Kidney epithelial cell (primary cell): ENCODE results near the gene MYZAP. TPM values are rescaled to one million over a fixed set of nuclear protein-coding genes. Genes with fewer than 3 reads are reported as not detected.

Experiments
- DNase-seq: peaks from one replicate; pipeline ENCODE4 v3.0.0-alpha.2; 2010; ENCODE audit warnings: low read depth
- H3K27me3 ChIP-seq: 2 replicates; pipeline ENCODE4 v1.6.0; 2011; ENCODE audit warnings: low read length; ENCODE audit not compliant: control insufficient read depth, insufficient read depth
- H3K36me3 ChIP-seq: 2 replicates; pipeline ENCODE4 v1.5.1; 2011; ENCODE audit warnings: low read length; ENCODE audit not compliant: control insufficient read depth, insufficient read depth
- H3K4me3 ChIP-seq: 2 replicates; pipeline ENCODE4 v1.5.1; 2011; ENCODE audit warnings: low read depth, mild to moderate bottlenecking, control low read depth, low read length
- CTCF ChIP-seq: IDR thresholded peaks from 2 replicates; pipeline ENCODE4 v1.5.1; 2011; ENCODE audit warnings: mild to moderate bottlenecking, moderate library complexity, low read length, control low read depth, inconsistent platforms; ENCODE audit not compliant: insufficient read depth, poor library complexity, severe bottlenecking
- total RNA-seq: library from RNA; depleted of rRNA; stranded (reverse); fragments of >200 nt; gene quantifications from 2 replicates; pipeline ENCODE4 v1.2.3, GENCODE V29; 2015

The MYZAP gene
- total RNA-seq, 1 donor from 2014 or later = 0.21 TPM

GRCh38 chr15:57566834-57567233 is 24.9 kb upstream of the MYZAP start:
- DNase-seq = no peak
- no peaks in the 10 kb centered on the region for H3K36me3 ChIP-seq
- H3K27me3 ChIP-seq = no peaks in the 10 kb centered on the region
- H3K4me3 ChIP-seq = no peak overlapping the region
- TF ChIP-seq CTCF = no peak

GRCh38 chr15:57567891-57568290 is 23.8 kb upstream of the MYZAP start:
- no peak for TF ChIP-seq CTCF
- Histone ChIP-seq H3K36me3 (no peaks in the 10 kb centered on the region), H3K4me3 (no peak overlapping the region), H3K27me3 (no peaks in the 10 kb centered on the region)
- DNase-seq = no peak

GRCh38 chr15:57568299-57568698 is 23.4 kb upstream of the MYZAP start:
- Histone ChIP-seq H3K36me3 (no peaks in the 10 kb centered on the region), H3K4me3 (no peak overlapping the region), H3K27me3 (no peaks in the 10 kb centered on the region)
- no peak for TF ChIP-seq CTCF
- no peak for DNase-seq

DNA sequence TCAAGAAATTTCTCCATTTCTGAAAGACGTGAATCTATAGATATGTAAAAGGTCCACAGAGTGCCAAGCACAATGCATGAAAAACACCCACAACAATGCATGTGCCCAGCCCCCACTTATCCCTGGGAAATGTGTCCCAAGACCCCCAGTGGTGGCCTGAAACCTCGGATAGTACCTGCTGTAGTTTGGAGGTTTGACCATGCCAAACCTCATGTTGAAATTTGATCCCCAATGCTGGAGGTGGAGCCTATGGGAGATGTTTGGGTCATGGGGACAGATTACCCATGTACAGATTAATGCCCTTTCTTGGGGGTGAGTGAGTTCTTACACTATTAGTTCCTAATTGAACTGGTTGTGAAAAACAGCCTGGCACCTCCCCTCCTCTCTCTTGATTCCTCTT is 21.4 kb upstream of the MYZAP start:
- TF ChIP-seq CTCF = no peak
- no peak overlapping the region for H3K4me3 ChIP-seq
- no peaks in the 10 kb centered on the region for H3K36me3 ChIP-seq
- no peak for DNase-seq
- no peaks in the 10 kb centered on the region for H3K27me3 ChIP-seq

DNA sequence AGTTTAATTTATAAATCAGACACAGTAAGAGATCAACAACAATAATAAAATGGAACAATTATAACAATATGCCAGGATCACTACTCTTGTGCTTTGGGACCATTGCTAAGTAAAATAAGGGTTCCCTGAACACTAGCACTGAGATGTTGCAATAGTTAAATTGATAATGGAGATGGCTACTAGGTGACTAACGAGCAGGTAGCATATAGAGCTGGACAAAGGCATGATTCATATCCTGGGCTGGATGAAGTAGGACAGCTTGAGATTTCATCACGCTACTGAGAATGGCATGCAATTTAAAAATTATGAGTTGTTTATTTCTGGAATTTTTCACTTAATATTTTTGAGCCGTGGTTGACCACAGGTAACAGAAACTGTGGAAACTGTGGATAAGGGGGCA is 20.7 kb upstream of the MYZAP start:
- peak; percentile 65 for DNase-seq
- no peak for TF ChIP-seq CTCF

DNA sequence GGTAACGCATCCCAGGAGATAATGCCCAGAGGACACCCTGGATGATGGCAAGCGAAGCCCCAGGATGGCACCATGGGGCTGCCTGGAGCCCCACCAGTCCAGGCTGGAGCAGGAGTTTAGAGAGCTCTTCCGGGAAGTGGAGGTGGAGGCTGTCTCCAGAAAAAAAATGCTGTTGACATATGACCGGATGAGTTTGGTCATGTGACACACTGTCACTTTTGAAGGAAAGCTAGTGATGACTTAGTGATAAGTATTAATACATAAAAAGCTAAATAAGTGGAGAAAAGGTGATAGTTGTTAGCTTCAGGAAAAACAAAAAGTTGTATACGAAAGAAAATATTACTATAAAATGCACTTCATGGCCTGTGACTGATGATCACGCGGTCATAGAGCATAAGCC is 20.0 kb upstream of the MYZAP start:
- TF ChIP-seq CTCF = no peak
- H3K4me3 ChIP-seq = no peak overlapping the region
- no peaks in the 10 kb centered on the region for H3K27me3 ChIP-seq
- no peak for DNase-seq
- no peaks in the 10 kb centered on the region for H3K36me3 ChIP-seq

More for the DNA sequence above, 20.7 kb upstream of the MYZAP start:
- H3K36me3 ChIP-seq = no peaks in the 10 kb centered on the region
- no peaks in the 10 kb centered on the region for H3K27me3 ChIP-seq
- no peak overlapping the region for H3K4me3 ChIP-seq
